ENCODE measurements around the gene FSHB.
A peak's percentile ranks its signal among the peaks of the same experiment; 100 is the strongest.
"Not testable (repeated sequence)": the region's sequence is repeated elsewhere in the genome, so short reads cannot be mapped to it uniquely, and the experiment has no call there.

Gene FSHB

GRCh38 chr11:30230714-30231113, at the start of gene FSHB:
Gene FSHB, plus strand, starts transcription at chr11:30231014. Its CDS starts 889 bp downstream, at chr11:30231903.
- no peak for DNase-seq (ENCODE audit: low read depth)
- no peak within 1 kb of the TSS for H3K4me3 ChIP-seq (ENCODE audit: low read length)
- TF ChIP-seq CTCF (IDR thresholded peaks at IDR 0.05; ENCODE audit: insufficient read depth, low read depth, low read length, missing control alignments): no peak

- no peak overlapping the region for H3K4me3 ChIP-seq (ENCODE audit: low read length)
- DNase-seq (ENCODE audit: low read depth): no peak
- TF ChIP-seq CTCF (IDR thresholded peaks at IDR 0.05; ENCODE audit: insufficient read depth, low read depth, low read length, missing control alignments): no peak
Observed at GRCh38 chr11:30186748-30187147, 44.1 kb upstream of the FSHB start.

- H3K4me3 ChIP-seq (ENCODE audit: low read length): no peak overlapping the region
- TF ChIP-seq CTCF (IDR thresholded peaks at IDR 0.05; ENCODE audit: insufficient read depth, low read depth, low read length, missing control alignments): no peak
- DNase-seq (ENCODE audit: low read depth): no peak
Observed at GRCh38 chr11:30192620-30193019, 38.2 kb upstream of the FSHB start.

- peak; percentile 84 for TF ChIP-seq CTCF (IDR thresholded peaks at IDR 0.05; ENCODE audit: insufficient read depth, low read depth, low read length, missing control alignments)
- DNase-seq (ENCODE audit: low read depth): peak; percentile 63
Observed at GRCh38 chr11:30196400-30197206, 34.2 kb upstream of the FSHB start.

GRCh38 chr11:30197869-30198268, 32.9 kb upstream of the FSHB start:
- TF ChIP-seq CTCF (IDR thresholded peaks at IDR 0.05; ENCODE audit: insufficient read depth, low read depth, low read length, missing control alignments): no peak
- DNase-seq (ENCODE audit: low read depth): peak; percentile 99
- no peak overlapping the region for H3K4me3 ChIP-seq (ENCODE audit: low read length)

More at GRCh38 chr11:30196400-30197206, 34.2 kb upstream of the FSHB start:
- H3K4me3 ChIP-seq (ENCODE audit: low read length): no peak overlapping the region

- DNase-seq (ENCODE audit: low read depth): not testable (repeated sequence)
Observed at GRCh38 chr11:30202989-30203388, 27.8 kb upstream of the FSHB start.

GRCh38 chr11:30203850-30204249, 27.0 kb upstream of the FSHB start:
- no peak overlapping the region for H3K4me3 ChIP-seq (ENCODE audit: low read length)
- TF ChIP-seq CTCF (IDR thresholded peaks at IDR 0.05; ENCODE audit: insufficient read depth, low read depth, low read length, missing control alignments): no peak
- no peak for DNase-seq (ENCODE audit: low read depth)

More at GRCh38 chr11:30202989-30203388, 27.8 kb upstream of the FSHB start:
- H3K4me3 ChIP-seq (ENCODE audit: low read length): not testable (repeated sequence)
